Liver (tissue), 3 donors: ENCODE results near the gene LONRF2.

Experiments used
- CTCF ChIP-seq: fragments of 150-350 bp; IDR thresholded peaks from 2 replicates; pipeline ENCODE4 v1.5.1; 2017; ENCODE audit warnings: improper control_type of control experiment, low read depth, low read length; ENCODE audit not compliant: missing input control
- MAX ChIP-seq: IDR thresholded peaks from 2 replicates; pipeline ENCODE4 v1.6.1; 2016; ENCODE audit warnings: antibody characterized with exemption
- REST ChIP-seq: IDR thresholded peaks from 2 replicates; pipeline ENCODE4 v1.6.1; 2016; ENCODE audit warnings: antibody characterized with exemption, mild to moderate bottlenecking
- SP1 ChIP-seq: IDR thresholded peaks from 2 replicates; pipeline ENCODE4 v1.6.1; 2018; ENCODE audit warnings: antibody characterized with exemption, mild to moderate bottlenecking
- ZBTB33 ChIP-seq: IDR thresholded peaks from 2 replicates; pipeline ENCODE4 v1.6.1; 2016; ENCODE audit warnings: antibody characterized with exemption
- donor health status: healthy.
- donor health status: healthy.

GRCh38 chr2:100301881-100302584 is 20.3 kb downstream of the LONRF2 start:
- TF ChIP-seq CTCF (no peak), REST (no peak), SP1 (no peak), ZBTB33 (peak; percentile 29), MAX (peak; percentile 32)
